GM18517 (cell line): ENCODE results near the gene GMDS.
A peak's percentile ranks its signal among the peaks of the same experiment; 100 is the strongest.
"Not testable (repeated sequence)": the region's sequence is repeated elsewhere in the genome, so short reads cannot be mapped to it uniquely, and the experiment has no call there.

Experiments used
- ATAC-seq: cut with Tn5 transposase; IDR thresholded peaks from one replicate; pipeline ENCODE4 v1.9.1; 2021; ENCODE audit warnings: mild to moderate bottlenecking, moderate library complexity; ENCODE audit not compliant: unreplicated experiment

The GMDS gene

GRCh38 chr6:1668456-1668855 lies 576.9 kb downstream of the GMDS start:
- ATAC-seq = not testable (repeated sequence)

GRCh38 chr6:1667805-1668175 lies 577.6 kb downstream of the GMDS start:
- no peak for ATAC-seq

- no peak for ATAC-seq
Measured at GRCh38 chr6:1667012-1667804, 578.2 kb downstream of the GMDS start.

GRCh38 chr6:1665214-1665613 lies 580.2 kb downstream of the GMDS start:
- peak; percentile 98 for ATAC-seq

GRCh38 chr6:1664329-1664728 lies 581.1 kb downstream of the GMDS start:
- no peak for ATAC-seq

- no peak for ATAC-seq
Measured at GRCh38 chr6:1663511-1663910, 581.9 kb downstream of the GMDS start.

- no peak for ATAC-seq
Measured at GRCh38 chr6:1662534-1662933, 582.9 kb downstream of the GMDS start.

GRCh38 chr6:1659816-1660215 lies 585.6 kb downstream of the GMDS start:
- ATAC-seq = no peak

GRCh38 chr6:1658212-1659005 lies 587.0 kb downstream of the GMDS start:
- ATAC-seq = no peak

GRCh38 chr6:1657771-1658165 lies 587.6 kb downstream of the GMDS start:
- no peak for ATAC-seq

GRCh38 chr6:1657116-1657770 lies 588.2 kb downstream of the GMDS start:
- ATAC-seq = no peak

- ATAC-seq = no peak
Measured at GRCh38 chr6:1654054-1654453, 591.4 kb downstream of the GMDS start.

GRCh38 chr6:1652842-1653241 lies 592.6 kb downstream of the GMDS start:
- ATAC-seq = no peak

- ATAC-seq = no peak
Measured at GRCh38 chr6:1651362-1651761, 594.0 kb downstream of the GMDS start.

GRCh38 chr6:1645466-1646185 lies 599.8 kb downstream of the GMDS start:
- ATAC-seq = no peak

- no peak for ATAC-seq
Measured at GRCh38 chr6:1644516-1645060, 600.8 kb downstream of the GMDS start.

GRCh38 chr6:1643830-1644445 lies 601.5 kb downstream of the GMDS start:
- no peak for ATAC-seq

GRCh38 chr6:1643111-1643510 lies 602.3 kb downstream of the GMDS start:
- ATAC-seq = no peak

- ATAC-seq = no peak
Measured at GRCh38 chr6:1641343-1641885, 604.0 kb downstream of the GMDS start.

GRCh38 chr6:1640476-1640875 lies 604.9 kb downstream of the GMDS start:
- no peak for ATAC-seq
